Measurements from ENCODE around the gene RGL4. TPM values are rescaled to one million over a fixed set of nuclear protein-coding genes. Genes with fewer than 3 reads are reported as not detected.

The RGL4 gene
- total and polyA plus RNA-seq, 2 of the 8 experiments (the other 6 are each of a cell fraction or from before 2014, with no cell fraction given): not detected

- Histone ChIP-seq H2AFZ (ENCODE audit: low read length) (no peak overlapping the region), H2BK120ac (replicated peaks; ENCODE audit: low read depth, low read length) (no peak overlapping the region), H3K9ac (replicated peaks in 1 of 4; ENCODE audit: extremely low read depth in 1 of 4, low read depth in 3 of 4, low read length in 3 of 4) (no peak overlapping the region), H3K4me2 (ENCODE audit: insufficient read depth in 1 of 2, low read depth in 2 of 2, low read length in 2 of 2) (no peak overlapping the region), H4K91ac (replicated peaks; ENCODE audit: insufficient read length, low read length) (no peak overlapping the region), H3K23ac (ENCODE audit: insufficient read length) (no peak overlapping the region), H4K20me1 (replicated peaks in 1 of 2; ENCODE audit: control insufficient read depth in 1 of 2, insufficient read depth in 2 of 2, low read length in 2 of 2) (peaks cover 3 to 9% of the 10 kb centered on the region in 2 experiments), H3K18ac (ENCODE audit: extremely low read depth, low read length) (no peak overlapping the region), H3K36me3 (ENCODE audit: control insufficient read depth in 2 of 4, insufficient read depth in 4 of 4, low read length in 3 of 4) (no peaks in the 10 kb centered on the region), H2BK15ac (ENCODE audit: low read length) (no peak overlapping the region), H4K8ac (ENCODE audit: extremely low read depth, insufficient read depth, low read length) (no peak overlapping the region; the same call in 1 of the 2 replicates), H2BK20ac (ENCODE audit: low read length) (no peak overlapping the region), H3K4ac (replicated peaks; ENCODE audit: insufficient read length, low read depth, low read length) (no peak overlapping the region), H2AK5ac (ENCODE audit: low read depth, low read length) (no peak overlapping the region), H3K14ac (ENCODE audit: insufficient read length) (no peak overlapping the region), H2BK12ac (ENCODE audit: low read depth, low read length) (no peak overlapping the region), H3K79me1 (ENCODE audit: low read depth, low read length) (no peaks in the 10 kb centered on the region), H3K79me2 (ENCODE audit: control insufficient read depth in 1 of 2, insufficient read depth in 2 of 2, low read length in 2 of 2) (no peaks in the 10 kb centered on the region), H3K27ac (ENCODE audit: low read depth, low read length) (no peak overlapping the region), H3K9me3 (ENCODE audit: insufficient read depth in 2 of 2, low read depth in 1 of 2, low read length in 1 of 2) (no peaks in the 10 kb centered on the region), H3K27me3 (replicated peaks in 1 of 4; ENCODE audit: control insufficient read depth in 3 of 4, extremely low read depth in 1 of 4, insufficient read depth in 3 of 4, low read length in 3 of 4) (no peaks in the 10 kb centered on the region), H3K4me1 (replicated peaks in 1 of 4; ENCODE audit: control insufficient read depth in 3 of 4, insufficient read depth in 4 of 4, low read length in 3 of 4) (peaks cover 0 to 7% (median 2%) of the 10 kb centered on the region in 4 experiments; a peak in 4 of 7 replicates), H4K5ac (ENCODE audit: insufficient read length, low read depth, low read length) (no peak overlapping the region), H3K56ac (replicated peaks; ENCODE audit: insufficient read length, low read depth, low read length) (no peak overlapping the region), H3K23me2 (ENCODE audit: low read depth, low read length) (no peaks in the 10 kb centered on the region), H2BK5ac (ENCODE audit: low read depth, low read length) (no peak overlapping the region), H3K4me3 (ENCODE audit: extremely low read depth in 1 of 4, insufficient read depth in 2 of 4, low read depth in 3 of 4, low read length in 4 of 4) (no peak overlapping the region)
- DNase-seq (ENCODE audit: low read depth in 1 of 2, low spot score in 2 of 2): no peak
- 93% methylated on average over 17 of the region's 17 CpGs; no CpG with 5 or more reads in 1 of the 2 experiments for WGBS, 2 experiments (ENCODE audit: extremely low coverage in 1 of 2, insufficient coverage in 1 of 2, insufficient read length in 1 of 2, insufficient replicate concordance in 2 of 2, low coverage in 1 of 2, low lambda C conversion rate in 2 of 2, missing lambda C conversion rate in 1 of 2)
- FAIRE-seq: no peak
- ChIA-PET CTCF (ENCODE audit: partially characterized antibody) (interaction anchor here (1.0 kb wide), 1 partner anchor 37 kb away, joined by 3 read pairs; no protein-coding TSS in a partner anchor), POLR2A (ENCODE audit: partially characterized antibody) (interaction anchor here (0.6 to 1.5 kb wide), 2 partner anchors 61 to 91 kb away, joined by 3 read pairs; no protein-coding TSS in a partner anchor)
- TF ChIP-seq HDAC6 (IDR thresholded peaks at IDR 0.05; ENCODE audit: low read depth, low read length) (no peak), ATF2 (IDR thresholded peaks at IDR 0.05; ENCODE audit: low read length) (no peak), KDM5A (IDR thresholded peaks at IDR 0.05; ENCODE audit: low read length) (no peak), JUND (IDR thresholded peaks at IDR 0.05; ENCODE audit: low read length) (no peak), BACH1 (IDR thresholded peaks at IDR 0.05; ENCODE audit: low read length) (no peak), POU5F1 (IDR thresholded peaks at IDR 0.05; ENCODE audit: low read depth, low read length) (no peak)
Measured at GRCh38 chr22:23675502-23676415, 15.1 kb upstream of the RGL4 start.

Data from H1 (cell line).